Activated T-cell treated with anti-CD3 and anti-CD28 coated beads for 4 hours (primary cell): Measurements from ENCODE around the gene PHF12.
"Not testable (repeated sequence)": the region's sequence is repeated elsewhere in the genome, so short reads cannot be mapped to it uniquely, and the experiment has no call there.

Experiments
- DNase-seq: peaks from one replicate; pipeline ENCODE4 v3.0.0-alpha.2; 2020

The PHF12 gene

DNA sequence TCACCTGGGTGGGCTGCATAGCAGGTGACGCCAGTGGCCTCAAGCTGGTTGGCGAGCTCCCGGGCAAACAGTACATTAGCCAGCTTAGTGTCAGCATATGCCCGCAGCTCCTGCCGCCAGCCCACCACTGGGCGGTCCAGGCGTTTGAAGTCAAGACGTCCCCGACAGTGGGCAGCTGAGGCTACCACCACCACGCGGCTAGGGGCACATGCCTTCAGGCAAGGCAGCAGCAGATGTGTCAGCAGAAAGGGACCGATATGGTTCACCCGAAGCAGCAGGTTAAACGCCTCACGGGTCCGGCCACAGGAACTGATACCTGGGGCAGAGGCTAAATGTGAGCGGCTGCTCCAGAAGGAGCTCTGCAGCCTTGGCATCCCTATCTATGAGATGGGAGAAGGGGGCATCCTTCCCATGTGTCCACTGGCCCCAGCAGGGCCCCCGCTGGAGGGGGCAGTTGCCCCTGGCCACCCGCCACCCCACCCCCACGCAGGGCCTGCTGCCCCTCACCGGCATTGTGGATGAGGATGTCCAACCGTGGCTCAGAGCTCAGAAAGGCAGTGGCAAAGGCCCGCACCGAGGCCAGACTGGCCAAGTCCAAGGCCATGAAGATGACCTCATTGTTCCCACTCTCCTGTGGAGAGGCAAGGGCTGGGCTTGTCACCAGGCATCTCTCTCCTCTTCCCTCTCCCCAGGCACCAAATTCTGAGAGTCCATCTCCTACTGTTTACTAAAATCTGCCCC lies 50.2 kb downstream of the PHF12 start:
- DNase-seq = no peak

DNA sequence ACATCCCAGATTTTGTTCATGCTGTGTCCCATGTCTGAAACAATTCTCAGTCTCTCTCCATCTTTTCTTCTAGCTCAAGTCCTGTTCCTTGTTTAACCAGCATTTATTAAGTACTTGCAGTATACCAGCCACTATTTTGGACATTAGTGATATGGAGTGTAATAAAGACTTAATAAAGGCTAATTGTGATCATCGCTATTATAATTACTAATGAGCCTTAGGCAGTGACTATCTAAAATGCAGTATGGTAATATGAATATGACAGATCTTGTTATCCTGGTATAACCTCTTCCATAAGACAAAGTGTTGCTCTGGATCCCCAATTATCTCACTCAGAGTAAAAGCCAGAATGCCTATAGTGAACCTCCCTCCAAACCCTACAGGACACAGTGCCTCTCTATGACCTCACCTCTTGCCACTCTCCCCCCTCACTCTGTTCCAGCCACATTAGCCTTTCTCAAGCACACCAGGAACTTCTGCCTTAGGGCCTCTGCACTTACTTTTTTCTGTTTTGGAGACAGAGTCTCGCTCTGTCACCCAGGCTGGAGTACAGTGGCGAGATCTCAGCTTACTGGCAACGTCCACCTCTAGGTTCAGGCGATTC lies 52.0 kb downstream of the PHF12 start:
- DNase-seq = no peak

DNA sequence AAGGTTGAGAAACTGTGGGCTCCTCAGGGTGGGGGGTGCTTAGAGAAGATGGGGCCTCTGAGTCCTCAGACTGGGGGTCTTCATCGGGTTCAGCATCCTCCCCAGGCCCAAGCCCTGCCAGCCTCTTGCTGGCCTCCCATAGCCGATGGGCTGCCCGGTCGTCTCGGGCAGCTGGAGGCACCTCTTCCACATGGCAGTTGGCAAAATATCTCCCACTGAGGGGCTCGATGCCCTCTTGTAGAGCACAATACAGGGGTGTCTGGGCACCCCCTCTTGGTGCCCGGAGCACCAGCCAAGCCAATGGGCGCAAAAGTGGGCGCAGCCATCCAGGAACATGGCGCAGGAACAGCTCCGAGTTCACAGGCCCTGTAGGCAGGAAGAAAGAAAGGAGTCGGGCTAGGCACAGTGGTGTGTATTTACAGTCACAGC lies 52.8 kb downstream of the PHF12 start:
- DNase-seq = no peak

DNA sequence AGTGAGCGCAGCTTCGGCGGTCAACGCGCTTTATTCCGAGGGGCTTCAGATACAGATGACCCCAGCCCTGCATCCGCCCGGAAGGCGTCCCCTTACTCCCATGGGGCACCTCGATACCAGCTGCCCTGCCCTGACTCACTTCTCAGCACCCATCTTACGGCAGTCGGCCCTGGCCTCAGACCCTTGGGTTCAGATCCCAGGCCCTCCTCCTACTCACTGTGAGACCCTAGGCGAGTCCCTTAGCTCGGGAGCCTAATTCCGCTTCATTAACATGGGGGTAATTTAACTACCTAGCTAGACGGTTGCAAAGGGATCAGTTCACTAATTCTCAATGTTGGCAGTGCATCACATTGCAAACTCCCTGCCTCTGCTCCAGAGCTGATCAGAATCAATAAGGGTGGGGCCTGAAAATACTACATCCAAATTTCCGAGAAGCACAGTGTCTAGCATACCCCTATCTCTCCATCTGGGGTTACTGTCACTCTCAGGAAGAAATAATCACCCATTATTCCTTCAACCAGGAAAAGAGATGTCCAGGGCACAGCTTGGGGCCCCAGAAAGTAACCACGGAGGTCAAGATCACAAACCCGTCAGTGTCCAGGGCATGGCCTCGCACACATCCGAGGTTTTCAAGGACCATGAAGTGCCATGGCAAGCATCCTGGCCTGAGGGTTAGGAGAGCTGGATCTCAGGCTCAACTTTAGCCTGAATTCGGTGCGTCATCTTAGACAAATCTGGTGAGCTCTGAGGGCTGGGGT lies 53.4 kb downstream of the PHF12 start:
- DNase-seq = no peak

DNA sequence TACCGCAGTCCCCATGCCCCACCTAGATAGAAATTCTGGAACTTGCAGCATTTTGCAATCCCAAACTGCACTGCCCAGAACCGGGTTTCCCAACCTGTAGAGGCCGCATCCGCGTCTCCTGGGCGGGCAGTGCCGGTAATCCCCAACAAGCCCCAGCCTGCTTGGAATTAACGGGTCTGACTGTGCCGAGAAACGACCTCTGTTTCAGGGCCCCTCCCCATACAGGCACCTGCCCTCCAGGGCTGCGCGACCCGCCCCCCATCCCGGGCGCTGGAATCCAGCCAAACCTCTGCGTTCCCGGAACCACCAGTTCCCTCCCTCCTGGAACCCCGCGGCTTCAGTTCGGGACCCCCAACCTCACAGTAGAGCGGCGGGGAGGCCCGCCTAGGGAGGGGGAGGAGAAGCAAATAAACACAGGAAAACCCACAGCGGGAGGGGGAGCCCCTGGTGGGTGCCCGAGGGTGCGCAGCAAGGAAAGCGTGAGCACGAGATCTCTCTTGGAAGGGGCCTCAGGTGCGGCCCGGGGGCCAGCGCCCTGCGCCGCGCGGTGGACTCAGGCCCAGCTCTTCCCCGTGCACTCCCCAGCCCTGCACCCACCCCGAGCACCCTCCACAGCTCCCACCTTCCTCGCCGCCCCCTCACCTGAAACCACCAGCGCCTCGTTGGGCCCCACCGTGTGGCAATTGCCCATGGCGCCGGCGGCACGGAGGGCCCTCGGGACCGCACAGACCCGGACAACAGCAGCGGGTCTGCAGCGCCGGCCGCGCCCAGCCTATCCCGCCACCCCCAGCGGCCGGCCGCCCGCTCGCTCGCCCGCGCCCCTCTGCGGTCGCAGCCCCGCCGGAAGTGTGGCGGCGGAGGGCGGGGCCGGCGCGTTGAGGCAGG lies 54.2 kb downstream of the PHF12 start, which contains the start of gene FLOT2:
Gene FLOT2 (minus strand): TSS at position 850 of the 885 bp plus-strand sequence. CDS start 159 bp downstream, at position 691.
- peak; percentile 49 for DNase-seq

DNA sequence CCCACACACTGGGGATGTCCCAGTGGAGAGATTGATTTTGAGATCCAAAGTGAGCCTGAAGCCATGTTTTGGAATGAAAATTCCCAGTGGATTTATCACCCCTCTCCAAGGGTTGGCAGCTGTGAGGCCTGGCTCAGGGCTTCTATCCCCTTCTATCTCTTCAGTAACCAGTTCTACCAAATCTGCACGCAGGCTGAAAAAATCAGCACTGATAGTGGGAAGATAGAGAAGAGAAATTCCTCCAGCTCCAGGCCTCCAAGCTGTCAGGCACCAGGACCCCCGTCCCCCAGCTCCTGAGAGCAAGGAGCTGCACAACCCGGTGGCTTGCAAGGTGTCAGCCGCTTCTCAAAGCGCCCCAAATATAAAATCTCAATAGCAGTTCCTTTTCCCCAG lies 54.8 kb downstream of the PHF12 start:
- no peak for DNase-seq

DNA sequence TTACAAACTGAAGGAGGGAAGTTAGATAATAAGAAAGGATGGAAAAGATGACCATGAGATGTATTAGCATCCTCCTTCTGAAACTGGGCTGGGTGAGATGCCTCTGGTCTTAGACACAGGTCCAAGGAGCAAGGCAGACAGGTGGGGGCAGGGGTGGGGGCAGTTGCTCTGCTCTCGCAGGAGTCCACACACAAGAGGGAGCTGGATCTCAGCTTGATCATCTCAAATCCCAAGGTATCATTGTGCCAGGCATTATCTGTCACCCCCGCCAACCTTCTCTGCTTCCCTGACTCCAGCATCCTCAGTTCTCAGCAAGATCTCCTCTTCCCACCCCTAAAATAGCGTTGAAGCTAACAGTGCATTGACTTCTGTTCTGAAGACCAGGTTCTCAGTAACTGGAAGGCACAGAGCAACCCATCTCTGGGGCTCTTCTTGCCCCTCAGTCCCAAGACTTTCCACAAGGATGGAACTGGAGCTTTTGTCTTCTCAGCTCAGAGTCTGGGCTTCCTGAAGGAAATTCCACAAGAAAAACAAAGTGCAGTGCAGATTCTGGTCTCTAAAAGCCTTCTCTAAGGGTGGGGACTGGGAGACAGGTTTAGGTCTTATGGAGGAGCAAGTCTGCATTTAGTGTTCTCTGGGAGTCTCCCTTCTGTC lies 55.4 kb downstream of the PHF12 start:
- no peak for DNase-seq

DNA sequence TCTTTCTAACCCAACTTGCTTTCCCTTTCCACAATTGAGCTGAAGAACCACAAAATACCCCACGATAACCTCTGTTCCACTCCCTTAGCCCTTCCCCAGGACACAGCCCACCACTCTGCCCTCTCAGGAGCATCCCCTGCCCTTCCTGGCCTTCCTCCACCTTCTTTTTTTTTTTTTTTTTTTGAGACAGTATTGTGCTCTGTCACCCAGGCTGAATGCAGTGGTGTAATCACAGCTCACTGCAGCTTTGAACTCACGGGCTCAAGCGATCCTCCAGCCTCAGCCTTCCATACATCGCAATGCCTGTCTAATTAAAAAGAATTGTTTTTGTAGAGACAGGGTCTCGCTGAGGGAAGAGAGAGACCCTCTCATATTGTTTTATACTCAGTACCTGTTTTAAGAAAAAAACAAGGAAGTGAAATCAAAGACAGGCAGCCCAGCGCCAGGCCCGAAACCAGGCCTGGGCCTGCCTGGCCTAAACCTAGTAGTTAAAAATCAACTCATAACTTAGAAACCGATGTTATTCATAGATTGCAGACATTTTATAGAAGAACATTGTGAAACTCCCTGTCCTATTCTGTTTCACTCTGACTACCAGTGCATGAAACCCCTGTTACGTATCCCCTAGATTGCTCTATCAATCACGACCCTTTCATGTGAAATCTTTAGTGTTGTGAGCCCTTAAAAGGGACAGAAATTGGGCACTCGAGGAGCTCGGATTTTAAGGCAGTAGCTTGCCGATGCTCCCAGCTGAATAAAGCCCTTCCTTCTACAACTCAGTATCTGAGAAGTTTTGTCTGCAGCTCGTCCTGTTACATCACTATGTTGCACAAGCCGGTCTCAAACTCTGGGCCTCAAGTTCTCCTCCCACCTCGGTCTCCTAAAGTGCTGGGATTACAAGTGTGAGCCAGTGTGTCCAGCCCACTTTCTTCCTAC lies 57.8 kb downstream of the PHF12 start:
- not testable (repeated sequence) for DNase-seq

DNA sequence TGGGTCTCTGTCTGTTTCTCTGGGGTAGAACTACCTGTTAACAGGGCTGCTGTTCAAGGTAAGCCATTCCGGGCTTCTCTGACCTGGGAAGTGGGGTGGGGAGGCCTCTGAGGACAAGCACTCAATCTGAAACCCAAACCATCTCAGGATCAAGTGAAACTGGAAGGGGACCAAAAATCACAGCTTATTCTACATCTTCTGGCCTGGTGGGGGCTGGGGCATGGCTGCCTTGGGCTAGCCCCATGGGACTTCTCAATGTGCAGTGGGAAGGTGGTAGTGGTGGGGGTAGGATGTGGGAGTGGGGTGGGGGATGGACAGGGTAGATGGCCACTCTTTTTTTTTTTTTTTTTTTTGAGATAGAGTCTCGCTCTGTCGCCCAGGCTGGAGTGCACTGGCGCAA lies 59.3 kb downstream of the PHF12 start:
- no peak for DNase-seq

DNA sequence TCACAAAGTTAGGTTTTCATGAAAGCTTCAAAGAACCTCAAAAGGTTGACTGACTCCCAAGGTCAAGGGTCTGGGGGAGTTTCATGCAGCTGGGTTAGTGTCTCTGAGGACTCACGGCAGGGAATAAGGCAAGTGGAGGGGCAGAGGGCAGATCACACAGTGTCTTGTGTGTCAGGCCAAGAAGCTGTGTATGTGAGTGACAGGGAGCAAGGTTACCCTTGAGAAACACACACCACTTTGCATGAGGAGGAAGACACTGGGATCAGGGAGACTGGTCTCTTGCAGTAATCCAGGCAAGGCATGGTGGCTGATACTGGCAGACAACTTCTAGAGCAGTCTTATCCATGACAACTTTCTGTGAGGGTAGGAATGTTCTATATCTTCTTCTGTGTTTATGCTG lies 60.1 kb downstream of the PHF12 start:
- DNase-seq = no peak

DNA sequence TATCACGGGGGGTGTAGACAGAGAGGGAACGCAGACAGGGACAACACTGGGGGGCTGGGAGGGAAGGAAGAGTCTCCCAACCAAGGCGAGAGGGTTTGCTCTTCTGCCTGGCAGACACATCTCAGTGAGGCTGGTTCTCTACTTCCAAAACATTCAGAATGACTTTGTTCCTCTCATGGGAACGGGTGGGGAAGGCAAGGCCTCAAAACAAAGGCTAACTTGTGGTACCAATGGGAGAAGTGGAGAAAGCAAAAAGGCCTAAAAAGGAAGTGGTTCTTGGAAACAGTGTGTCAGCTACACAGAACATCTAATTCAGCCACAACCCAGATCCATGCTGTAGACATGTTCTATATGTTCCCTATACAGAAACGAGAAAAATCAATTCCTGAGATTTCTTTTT lies 61.3 kb downstream of the PHF12 start:
- no peak for DNase-seq

DNA sequence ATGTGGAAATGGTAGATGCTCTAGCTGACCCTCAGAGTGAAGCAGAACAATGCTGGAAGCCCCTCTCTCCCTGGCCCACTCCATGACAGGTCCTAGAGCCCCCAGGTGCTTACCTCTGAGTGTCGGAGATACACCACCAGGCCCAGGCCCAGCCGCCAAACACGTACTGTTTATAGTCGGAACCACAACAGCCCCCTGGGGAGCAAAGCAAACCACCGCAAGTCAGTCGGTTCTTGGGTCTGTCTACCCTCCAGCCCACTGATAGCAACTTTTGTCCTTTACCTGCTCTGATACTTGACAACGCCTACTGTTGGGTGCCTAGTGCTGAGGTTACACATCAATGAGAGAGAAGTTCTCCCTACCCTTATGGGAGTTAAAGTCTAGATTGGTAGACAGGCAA lies 62.5 kb downstream of the PHF12 start:
- no peak for DNase-seq

DNA sequence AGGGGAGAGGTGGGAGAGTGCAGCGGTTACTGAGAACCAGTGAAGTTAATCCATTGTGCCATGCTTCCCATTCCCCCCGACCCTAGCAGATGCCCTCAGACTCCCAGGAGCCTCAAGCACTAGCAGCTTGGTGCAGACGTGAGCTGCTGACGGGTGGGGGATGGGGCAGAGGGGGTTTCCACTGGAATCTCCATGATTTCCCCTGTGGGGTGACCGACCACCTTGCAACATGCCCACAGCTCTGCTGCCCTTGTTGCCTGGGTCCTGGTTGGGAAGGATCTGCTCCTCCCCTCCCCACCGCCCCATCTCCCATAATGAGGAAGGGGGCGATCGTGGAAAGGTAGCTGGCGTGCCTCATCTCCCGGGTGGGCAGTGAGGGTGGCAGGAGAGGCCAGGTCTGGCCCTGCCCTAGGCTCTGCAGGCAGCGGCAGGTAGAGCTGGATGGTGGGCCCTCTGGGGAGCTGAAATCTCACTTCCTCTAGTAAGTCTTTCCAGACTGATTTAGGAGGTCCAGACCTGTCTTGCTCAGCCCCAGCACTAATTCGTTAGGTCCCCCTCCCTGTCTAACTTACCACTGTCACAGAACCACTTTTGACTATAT lies 63.3 kb downstream of the PHF12 start:
- no peak for DNase-seq

DNA sequence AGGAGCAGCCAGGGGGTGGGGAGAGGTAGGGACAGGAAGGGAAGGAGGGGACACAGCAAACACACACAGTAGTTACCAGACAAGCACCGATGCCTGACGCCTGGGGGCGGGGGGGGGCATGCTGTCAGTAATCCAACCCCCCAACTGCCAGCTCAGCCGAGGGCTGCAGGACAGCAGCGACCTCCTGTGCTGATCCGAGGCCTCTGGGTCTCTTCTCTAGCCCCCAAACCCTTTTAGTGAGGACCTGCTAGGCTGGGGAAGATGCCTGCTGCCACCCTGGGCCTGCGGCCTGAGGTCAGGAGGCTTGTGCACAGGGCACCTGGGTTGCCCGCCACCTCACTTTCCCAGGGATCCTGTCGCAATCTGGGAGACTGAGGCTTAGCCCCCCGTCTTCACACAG lies 65.4 kb downstream of the PHF12 start:
- no peak for DNase-seq

DNA sequence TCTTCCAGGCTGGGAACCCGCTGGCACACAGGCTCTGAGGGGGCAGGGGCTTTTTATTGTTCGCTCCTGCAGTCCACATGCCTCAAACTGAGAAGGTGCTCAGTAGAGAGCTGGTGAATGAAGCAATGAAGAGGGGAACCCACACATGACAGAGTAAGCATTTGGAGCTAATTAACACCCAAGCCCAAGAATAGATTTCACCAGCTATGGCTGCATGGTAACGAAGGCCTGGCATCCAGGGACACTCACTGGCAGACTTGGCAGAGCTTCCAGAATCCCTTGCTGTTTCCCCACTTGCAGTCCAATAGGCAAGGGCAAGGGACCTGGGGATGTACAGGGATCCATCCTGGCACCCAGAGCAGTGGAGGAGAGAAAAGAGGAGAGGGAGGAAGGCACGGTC lies 66.0 kb downstream of the PHF12 start:
- DNase-seq = no peak

DNA sequence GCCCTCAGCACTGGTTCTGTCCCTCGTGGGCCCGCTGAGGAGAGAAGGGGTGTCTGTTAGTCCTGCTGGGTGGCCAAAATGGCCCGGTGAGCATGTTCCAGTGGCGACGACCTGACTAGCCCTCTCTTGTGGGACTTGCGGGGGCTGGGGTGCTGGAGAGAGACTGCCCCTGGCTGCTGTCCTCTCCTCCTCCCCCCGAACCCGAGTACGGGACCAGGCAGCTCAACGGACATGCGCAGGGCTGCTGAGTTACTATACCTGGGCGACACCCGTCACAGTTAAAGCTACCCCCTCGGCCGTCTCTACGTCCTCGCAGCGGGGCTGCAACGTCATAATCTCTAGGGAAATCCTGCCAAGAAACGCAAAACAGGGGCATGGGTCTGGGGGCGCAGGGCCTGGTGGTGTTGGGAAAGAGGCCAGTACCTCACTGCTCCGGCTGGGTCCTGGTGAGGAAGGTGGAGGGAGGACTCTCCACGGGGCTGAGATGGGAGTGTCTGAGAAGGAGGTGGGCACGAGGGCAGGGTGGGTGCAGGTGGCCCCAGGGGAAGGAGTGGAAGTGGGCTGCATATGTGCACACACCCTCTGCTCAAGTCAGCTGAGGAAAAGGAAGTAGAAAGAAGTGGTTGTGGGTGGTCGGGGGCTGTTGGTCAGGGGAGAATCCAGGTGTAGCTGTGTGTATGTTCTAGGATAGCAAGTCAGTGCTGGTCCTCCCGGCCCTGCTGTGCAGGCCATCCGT lies 67.2 kb downstream of the PHF12 start:
- no peak for DNase-seq

DNA sequence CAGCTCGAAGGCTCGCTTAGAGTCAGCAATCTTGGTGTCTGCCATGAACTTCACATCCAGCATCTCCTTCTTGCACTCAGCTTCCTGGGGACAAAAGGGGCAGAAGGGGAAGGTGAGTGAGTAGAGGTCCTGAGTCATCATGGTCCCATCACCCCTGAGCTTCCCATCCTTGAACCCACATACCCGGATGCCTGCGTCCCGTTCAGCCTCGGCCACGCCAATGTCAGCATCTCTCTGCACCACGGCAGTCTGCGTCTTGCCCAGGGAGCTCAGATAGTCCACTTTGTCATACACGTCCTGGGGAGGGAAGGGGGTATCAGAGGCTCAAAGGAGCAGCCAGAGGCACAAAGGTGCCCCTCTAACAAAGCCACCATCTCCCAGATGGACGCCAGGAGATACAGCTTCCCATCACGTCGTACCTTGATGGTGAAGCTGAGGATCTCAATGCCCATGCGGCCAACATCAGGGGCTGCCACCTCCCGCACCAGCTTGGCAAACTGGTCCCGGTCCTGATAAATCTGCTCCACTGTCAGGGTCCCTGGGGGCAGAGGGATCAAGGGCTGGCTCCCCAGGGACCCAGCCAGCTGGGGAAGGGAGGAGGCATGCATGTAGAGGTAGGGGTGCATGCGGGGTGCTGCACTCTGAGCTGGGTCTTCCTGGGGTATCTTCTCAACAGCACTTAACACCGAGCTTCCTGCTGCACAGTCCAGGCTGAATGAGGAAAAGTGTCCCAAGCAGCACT lies 69.0 kb downstream of the PHF12 start:
- no peak for DNase-seq

DNA sequence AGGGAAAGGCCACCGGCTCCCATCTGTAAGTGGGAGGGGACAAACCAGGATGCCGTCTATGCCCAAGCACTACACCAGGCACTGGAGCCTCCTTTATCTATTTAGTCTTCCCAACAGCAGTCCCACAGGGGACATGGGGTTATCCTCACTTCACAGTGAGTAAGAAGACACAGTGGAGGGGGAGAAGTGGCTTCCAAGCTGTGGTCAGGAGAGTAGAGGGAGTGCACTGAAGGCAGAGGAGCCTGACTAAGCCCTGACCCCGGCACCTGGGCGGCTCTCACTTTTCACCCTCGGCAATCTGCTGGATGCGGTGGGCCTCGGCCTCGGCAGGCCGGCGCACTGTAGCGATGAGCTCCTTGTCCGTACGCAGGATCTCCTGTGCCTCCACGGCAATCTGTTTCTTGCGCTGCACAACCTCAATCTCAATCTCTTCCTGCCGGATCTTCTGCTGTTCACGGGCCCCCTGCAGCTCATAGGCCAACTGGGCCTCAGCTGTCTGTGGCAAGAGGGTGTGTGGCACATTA lies 69.7 kb downstream of the PHF12 start:
- DNase-seq = no peak

DNA sequence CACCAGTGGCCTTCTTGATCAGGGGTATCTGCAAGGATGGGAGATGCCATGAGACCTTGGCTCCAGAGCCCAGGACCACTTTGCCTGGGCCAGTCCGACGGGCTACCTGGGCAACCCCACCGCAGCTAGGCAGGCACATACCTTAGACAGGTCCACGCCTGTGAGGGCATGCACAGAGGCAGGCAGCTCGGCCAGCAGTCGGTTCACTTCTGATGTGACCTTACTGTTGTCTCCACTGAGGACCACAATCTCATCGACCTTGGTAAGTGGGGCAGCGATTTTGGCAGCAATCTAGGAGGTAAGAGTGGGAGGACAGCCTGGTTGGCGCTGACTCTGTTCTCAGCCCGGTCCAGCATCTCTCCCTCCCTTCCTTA lies 70.8 kb downstream of the PHF12 start:
- no peak for DNase-seq
